ENCODE results near the gene COL19A1.

Gene COL19A1

GRCh38 chr6:70073637-70074036 is 207.3 kb downstream of the COL19A1 start:
- no peak for DNase-seq

DNA sequence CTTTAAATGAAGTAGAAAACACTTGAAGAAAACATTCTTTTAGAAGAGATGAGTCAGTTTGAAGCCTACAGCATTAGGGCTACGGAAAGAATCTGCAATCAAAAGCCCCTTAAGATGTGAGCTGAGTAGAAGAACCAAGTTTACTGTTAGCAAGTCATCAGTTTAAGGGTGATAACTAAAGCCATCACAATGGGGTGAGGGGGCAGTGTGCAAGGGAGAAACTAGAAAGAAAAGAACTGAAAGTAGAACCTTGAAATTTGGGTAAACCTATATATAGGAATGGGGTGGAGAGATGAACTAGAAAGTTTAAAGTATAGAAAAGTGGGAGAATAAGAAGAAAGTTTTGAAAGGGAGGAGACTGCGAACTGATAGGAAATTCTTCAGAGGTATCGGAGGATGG is 212.9 kb downstream of the COL19A1 start:
- DNase-seq, result no peak

- no peak for DNase-seq
These were observed 214.2 kb downstream of the COL19A1 start for GRCh38 chr6:70080443-70081070.

DNA sequence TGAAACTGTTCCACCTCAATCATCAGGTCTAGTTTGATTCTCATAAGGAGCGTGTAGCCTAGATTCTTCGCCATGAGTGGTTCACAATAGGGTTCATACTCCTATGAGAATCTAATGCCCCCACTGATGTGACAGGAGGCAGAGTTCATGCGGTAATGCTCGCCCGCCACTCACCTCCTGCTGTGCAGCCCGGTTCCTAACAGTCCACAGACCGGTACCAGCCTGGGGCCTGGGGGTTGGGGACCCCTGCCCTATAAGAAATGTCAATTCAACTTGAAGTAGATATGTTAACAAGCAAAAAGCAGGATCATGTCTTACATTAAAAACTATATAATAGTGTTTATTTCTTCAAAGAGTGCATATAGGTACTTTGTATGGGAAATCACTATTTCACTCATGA is 216.5 kb downstream of the COL19A1 start:
- no peak for DNase-seq

- DNase-seq, result no peak
These were observed 220.4 kb downstream of the COL19A1 start for GRCh38 chr6:70086806-70087205.

- DNase-seq, result no peak
These were observed 227.8 kb downstream of the COL19A1 start for GRCh38 chr6:70094156-70094555.

DNA sequence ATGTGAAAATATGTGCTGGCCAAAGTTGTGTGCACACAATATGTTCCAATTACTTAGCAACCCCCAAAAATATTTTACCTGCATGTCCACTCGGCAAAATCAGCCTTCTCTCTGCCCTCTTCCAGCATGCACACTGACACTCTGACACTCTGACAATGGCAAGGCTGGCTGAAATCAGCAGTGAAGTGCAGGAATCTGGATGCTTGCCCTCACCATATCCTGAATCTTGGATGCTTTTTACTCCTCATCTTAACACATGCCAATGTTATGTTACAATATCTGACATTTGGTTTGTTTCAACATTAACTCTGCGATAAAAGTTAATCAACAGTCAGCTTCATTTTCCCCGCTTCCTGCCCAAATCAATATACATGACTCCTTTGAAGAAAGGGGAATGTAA is 233.4 kb downstream of the COL19A1 start:
- no peak for DNase-seq

DNA sequence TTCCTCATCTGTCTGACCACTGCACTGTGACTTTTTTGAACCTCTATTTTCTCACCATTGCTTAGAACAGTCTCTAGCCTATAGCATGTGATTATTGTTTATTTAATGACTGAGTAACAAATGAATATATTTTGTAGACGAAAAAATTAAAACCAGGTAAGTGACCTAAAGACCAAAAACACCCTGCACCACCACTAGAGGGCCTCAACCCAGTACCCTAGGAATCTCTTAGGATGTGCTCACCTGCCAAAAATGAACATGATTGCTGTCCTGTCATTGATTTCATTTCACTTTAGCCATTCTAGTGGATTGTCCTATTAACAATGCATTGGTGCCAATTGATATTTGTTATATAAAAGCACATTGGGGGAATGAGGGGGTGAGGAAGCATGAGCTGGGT is 237.4 kb downstream of the COL19A1 start:
- DNase-seq, result no peak

- DNase-seq, result peak; percentile 33
These were observed 241.7 kb downstream of the COL19A1 start for GRCh38 chr6:70107852-70108629.

- no peak for DNase-seq
These were observed 244.0 kb downstream of the COL19A1 start for GRCh38 chr6:70110126-70111022.

GRCh38 chr6:70111737-70112136 is 245.4 kb downstream of the COL19A1 start:
- no peak for DNase-seq

- DNase-seq, result peak; percentile 51
These were observed 246.4 kb downstream of the COL19A1 start for GRCh38 chr6:70112716-70113115.

- DNase-seq, result no peak
These were observed 246.8 kb downstream of the COL19A1 start for GRCh38 chr6:70113171-70113570.

DNA sequence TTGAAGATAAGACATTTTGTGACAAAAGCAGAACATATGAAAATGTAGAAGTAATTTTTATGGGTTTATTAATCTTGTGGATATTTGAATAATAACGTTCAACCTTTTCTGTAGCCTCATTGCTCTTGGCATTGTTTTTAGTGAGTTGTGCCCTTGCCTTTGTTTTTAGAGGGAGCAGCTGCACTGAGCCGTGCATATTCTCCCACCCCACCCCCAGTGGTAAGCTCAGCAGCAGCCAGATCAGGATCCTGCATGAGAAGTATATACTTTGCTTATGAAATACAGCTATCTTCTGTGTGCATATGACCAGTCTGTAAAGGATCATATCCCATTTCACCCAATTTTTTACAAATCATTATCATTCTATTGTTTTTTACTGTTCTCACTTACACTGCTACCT is 252.3 kb downstream of the COL19A1 start:
- no peak for DNase-seq

- no peak for DNase-seq
These were observed 253.0 kb downstream of the COL19A1 start for GRCh38 chr6:70119218-70119835.

GRCh38 chr6:70124443-70124842 is 258.1 kb downstream of the COL19A1 start:
- no peak for DNase-seq

- no peak for DNase-seq
These were observed 258.7 kb downstream of the COL19A1 start for GRCh38 chr6:70124882-70125545.

GRCh38 chr6:70125602-70126001 is 259.2 kb downstream of the COL19A1 start:
- no peak for DNase-seq

GRCh38 chr6:70129341-70129740 is 263.0 kb downstream of the COL19A1 start:
- DNase-seq, result no peak

DNA sequence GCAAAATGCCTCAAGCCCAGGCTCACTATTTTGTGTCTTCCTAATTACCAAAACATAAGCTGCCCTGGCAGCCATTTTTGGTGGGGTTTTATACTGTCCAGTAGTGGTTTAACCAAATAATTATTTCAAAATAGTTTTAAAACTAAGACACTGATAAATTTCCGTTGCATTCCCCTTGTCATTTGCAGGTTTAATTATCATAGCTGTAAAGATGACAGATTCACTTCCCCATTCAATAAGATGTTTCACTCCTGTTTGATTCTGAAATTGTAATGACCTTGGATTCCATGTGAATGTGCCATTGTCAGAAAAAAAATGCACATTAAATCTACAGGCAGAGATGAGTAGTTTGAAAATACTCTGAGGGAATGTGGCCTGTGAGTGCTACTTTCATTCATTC is 264.5 kb downstream of the COL19A1 start:
- no peak for DNase-seq

- no peak for DNase-seq
These were observed 265.2 kb downstream of the COL19A1 start for GRCh38 chr6:70131528-70131927.

DNA sequence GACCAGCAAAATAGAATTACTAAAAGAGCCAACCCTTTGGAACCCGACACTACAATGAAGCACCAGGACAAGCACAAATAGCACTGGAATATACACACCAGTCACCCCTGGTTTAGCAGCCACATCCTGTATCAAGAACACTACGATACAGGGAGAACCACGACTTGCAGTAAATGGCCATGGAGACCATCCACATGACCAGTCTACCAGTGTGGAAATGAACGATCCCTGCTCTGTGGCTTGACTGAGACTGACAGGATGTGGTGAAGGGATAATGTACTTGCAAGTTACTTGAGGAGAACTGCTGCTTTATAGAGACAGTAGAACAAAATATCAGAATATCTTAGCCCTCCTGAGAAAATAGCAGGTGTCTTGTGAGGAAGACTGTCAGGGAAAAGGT is 266.9 kb downstream of the COL19A1 start:
- DNase-seq, result no peak

DNA sequence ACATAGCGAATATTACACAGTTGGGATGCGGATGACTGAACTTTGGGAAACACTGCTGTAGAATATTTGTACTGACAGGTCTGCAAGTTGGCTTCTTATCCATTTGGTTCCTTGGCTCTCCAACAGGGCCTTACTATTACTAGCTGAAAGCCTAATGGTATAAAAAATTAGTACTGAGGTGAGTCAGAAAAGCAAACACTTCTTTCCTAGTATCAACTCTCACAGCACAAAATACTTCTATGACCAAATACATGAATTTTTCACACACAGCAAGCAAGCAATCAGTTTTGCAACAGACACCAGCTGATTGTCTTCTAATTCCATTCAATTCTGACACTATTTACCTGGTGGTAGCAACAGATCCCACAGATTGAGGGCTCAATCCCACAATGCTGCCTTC is 268.2 kb downstream of the COL19A1 start:
- DNase-seq, result no peak
